OCI-LY3 (cell line): ENCODE measurements around the gene AFF1.

Source experiments
- H2AFZ ChIP-seq: fragments of 200-600, 300-600 bp; shearing (Covaris generic); 2 replicates; pipeline ENCODE4 v1.6.0; 2014; ENCODE audit warnings: antibody characterized with exemption, low read depth, low read length
- H3K27ac ChIP-seq: fragments of 200-600, 300-600 bp; sonication (generic); 2 replicates; pipeline ENCODE4 v1.5.1; 2014; ENCODE audit warnings: mild to moderate bottlenecking, low read length, moderate library complexity, mixed read lengths
- H3K27me3 ChIP-seq: fragments of 200-600, 300-600 bp; sonication (generic); 2 replicates; pipeline ENCODE4 v1.6.1; 2014; ENCODE audit warnings: low read depth, low read length, mixed read lengths
- H3K36me3 ChIP-seq: fragments of 200-600, 300-600 bp; sonication (generic); replicated peaks from 2 replicates; pipeline ENCODE3; 2014; ENCODE audit warnings: low read depth, low read length, mixed read lengths
- H3K4me1 ChIP-seq: fragments of 300-600, 200-600 bp; sonication (generic); 2 replicates; pipeline ENCODE4 v1.6.1; 2014; ENCODE audit warnings: low read length, mixed read lengths
- H3K4me2 ChIP-seq: fragments of 200-600, 300-600 bp; sonication (generic); 2 replicates; pipeline ENCODE4 v1.6.1; 2014; ENCODE audit warnings: low read length, mixed read lengths
- H3K4me3 ChIP-seq: fragments of 300-600, 200-600 bp; sonication (generic); 2 replicates; pipeline ENCODE4 v1.5.1; 2014; ENCODE audit warnings: antibody characterized with exemption, mild to moderate bottlenecking, low read length, moderate library complexity
- H3K79me2 ChIP-seq: fragments of 300-600, 200-600 bp; shearing (Covaris generic); 2 replicates; pipeline ENCODE4 v1.6.1; 2014; ENCODE audit warnings: mild to moderate bottlenecking, low read length, mixed read lengths
- H3K9ac ChIP-seq: fragments of 300-600, 200-600 bp; shearing (Covaris generic); 2 replicates; pipeline ENCODE4 v1.6.0; 2014; ENCODE audit warnings: mild to moderate bottlenecking, low read length, moderate library complexity
- H3K9me3 ChIP-seq: fragments of 200-600, 300-600 bp; shearing (Covaris generic); 2 replicates; pipeline ENCODE4 v1.6.1; 2014; ENCODE audit warnings: low read length, mixed read lengths; ENCODE audit not compliant: insufficient read depth
- H4K20me1 ChIP-seq: fragments of 200-600, 300-600 bp; sonication (generic); 2 replicates; pipeline ENCODE4 v1.6.1; 2016; ENCODE audit warnings: low read length, mixed read lengths; ENCODE audit not compliant: insufficient read depth
- CTCF ChIP-seq: fragments of 200-600, 300-600 bp; sonication (generic); IDR thresholded peaks from 2 replicates; pipeline ENCODE4 v1.5.1; 2014; ENCODE audit warnings: antibody characterized with exemption, low read length, low read depth
- EZH2phosphoT487 ChIP-seq: fragments of 200-600 bp; shearing (Covaris generic); IDR thresholded peaks from 2 replicates; pipeline ENCODE4 v1.6.1; 2018; ENCODE audit warnings: antibody characterized with exemption, mixed run types, low read depth

Gene AFF1

GRCh38 chr4:87029356-87029755, 94.5 kb downstream of the AFF1 start:
- Histone ChIP-seq H3K27me3 (no peaks in the 10 kb centered on the region), H3K9ac (no peak overlapping the region), H3K9me3 (no peaks in the 10 kb centered on the region), H2AFZ (no peak overlapping the region), H4K20me1 (peaks cover 30% of the 10 kb centered on the region), H3K27ac (no peak overlapping the region), H3K4me3 (no peak overlapping the region), H3K4me2 (no peak overlapping the region), H3K36me3 (no peaks in the 10 kb centered on the region), H3K4me1 (peaks cover 52% of the 10 kb centered on the region), H3K79me2 (peaks cover 82% of the 10 kb centered on the region)
- TF ChIP-seq EZH2phosphoT487 = no peak
- no peak for TF ChIP-seq CTCF

- Histone ChIP-seq H3K27ac (no peak overlapping the region), H4K20me1 (peaks cover 33% of the 10 kb centered on the region), H3K79me2 (peaks cover 81% of the 10 kb centered on the region), H3K9ac (no peak overlapping the region), H3K4me3 (no peak overlapping the region), H3K4me2 (no peak overlapping the region), H3K4me1 (peaks cover 50% of the 10 kb centered on the region), H3K27me3 (no peaks in the 10 kb centered on the region), H3K9me3 (no peaks in the 10 kb centered on the region), H3K36me3 (no peaks in the 10 kb centered on the region), H2AFZ (no peak overlapping the region)
- TF ChIP-seq EZH2phosphoT487 (no peak), CTCF (no peak)
These were observed 95.3 kb downstream of the AFF1 start for GRCh38 chr4:87030124-87030523.

- H3K4me3 ChIP-seq = no peak overlapping the region
- H3K27ac ChIP-seq = no peak overlapping the region
- no peak overlapping the region for H2AFZ ChIP-seq
These were observed 96.1 kb downstream of the AFF1 start for GRCh38 chr4:87030755-87031441.

GRCh38 chr4:87031920-87032319, 97.1 kb downstream of the AFF1 start:
- Histone ChIP-seq H3K4me3 (no peak overlapping the region), H3K27me3 (no peaks in the 10 kb centered on the region), H3K9me3 (no peaks in the 10 kb centered on the region), H3K27ac (no peak overlapping the region), H2AFZ (no peak overlapping the region), H3K9ac (no peak overlapping the region), H3K36me3 (no peaks in the 10 kb centered on the region), H3K4me1 (peaks cover 32% of the 10 kb centered on the region), H4K20me1 (peaks cover 41% of the 10 kb centered on the region), H3K4me2 (no peak overlapping the region), H3K79me2 (peaks cover 81% of the 10 kb centered on the region)
- TF ChIP-seq EZH2phosphoT487 = no peak
- TF ChIP-seq CTCF = no peak

More at GRCh38 chr4:87030755-87031441, 96.1 kb downstream of the AFF1 start:
- Histone ChIP-seq H3K4me2 (peak overlapping the region; percentile 35), H4K20me1 (peaks cover 38% of the 10 kb centered on the region), H3K36me3 (no peaks in the 10 kb centered on the region), H3K4me1 (peaks cover 42% of the 10 kb centered on the region), H3K27me3 (no peaks in the 10 kb centered on the region), H3K79me2 (peaks cover 77% of the 10 kb centered on the region), H3K9ac (no peak overlapping the region), H3K9me3 (no peaks in the 10 kb centered on the region)
- no peak for TF ChIP-seq EZH2phosphoT487
- TF ChIP-seq CTCF = no peak
